Stomach (tissue), 9 donors: Measurements from ENCODE around the gene RAB12. TPM values are rescaled to one million over a fixed set of nuclear protein-coding genes. Genes with fewer than 3 reads are reported as not detected.

Experiments
- DNase-seq, 2 donors: peaks; one replicate each; pipeline versions ENCODE4 v3.0.0 to v3.0.0-alpha.2; 2013 to 2019
- H3K27ac ChIP-seq, 5 donors: fragments of 200-600 bp in 4 of 5; sonication (generic) in 4 of 5; one replicate each; pipeline ENCODE4 v1.5.1; 2013 to 2019; ENCODE audit warnings: mild to moderate bottlenecking in 1 of 5, moderate library complexity in 1 of 5
- H3K27me3 ChIP-seq, 3 donors: fragments of 200-600 bp; sonication (generic); one replicate each; pipeline ENCODE4 v1.5.1; 2017 to 2019; ENCODE audit warnings: mixed run types in 1 of 3
- H3K36me3 ChIP-seq, 4 donors: fragments of 200-600 bp; sonication (generic); 1 replicate in 3 of 4; 2 replicates in 1 of 4; pipeline ENCODE4 v1.5.1; 2016 to 2019
- H3K4me1 ChIP-seq, 4 donors: fragments of 200-600 bp; sonication (generic); one replicate each; pipeline ENCODE4 v1.5.1; 2016 to 2019
- H3K4me3 ChIP-seq, 4 donors: fragments of 200-600 bp; sonication (generic) in 3 of 4; one replicate each; pipeline ENCODE4 v1.5.1; 2016 to 2019; ENCODE audit warnings: mild to moderate bottlenecking in 1 of 4
- H3K9me3 ChIP-seq, 4 donors: fragments of 200-600 bp; sonication (generic); one replicate each; pipeline ENCODE4 v1.5.1; 2016 to 2019
- CTCF ChIP-seq, 7 experiments: fragments of 450-650 bp in 4 of 7; fragments of 200-600 bp in 3 of 7; sonication (generic) in 3 of 7; IDR thresholded peaks; one replicate each; pipeline ENCODE4 v1.5.1; 2016 to 2019; ENCODE audit warnings: antibody characterized with exemption in 7 of 7, control low read depth in 2 of 7, mild to moderate bottlenecking in 1 of 7
- EP300 ChIP-seq: sonication (generic); formaldehyde crosslinking; IDR thresholded peaks from one replicate; pipeline ENCODE4 v1.6.1; 2017; ENCODE audit warnings: antibody characterized with exemption
- POLR2A ChIP-seq, 4 donors: fragments of 450-650 bp; IDR thresholded peaks; one replicate each; pipeline ENCODE4 v1.6.1; 2016; ENCODE audit warnings: antibody characterized with exemption in 4 of 4, control low read depth in 2 of 4, mild to moderate bottlenecking in 1 of 4, moderate library complexity in 1 of 4
- POLR2AphosphoS5 ChIP-seq, 3 donors: sonication (generic); formaldehyde crosslinking; IDR thresholded peaks; one replicate each; pipeline ENCODE4 v1.6.1; 2016; ENCODE audit warnings: antibody characterized with exemption in 3 of 3
- WGBS, 5 donors: extraction: QIAGEN DNeasy Blood & Tissue Kit in 3 of 5; methylation state at CpG; one replicate each; pipeline versions ENCODE4 v1.1.5 to v1.1.7; 2013 to 2018; 5-methylcytosine and 5-hydroxymethylcytosine counted together
- intact Hi-C: fragments of 100-400 bp; cut with DNase I; formaldehyde crosslinking; loops from one replicate; pipeline ENCODE4 v1.15.1; 2023; ENCODE audit warnings: low total_unique reads
- polyA plus RNA-seq, 3 donors: library from polyadenylated mRNA; stranded (reverse); fragments of 200-250 nt; gene quantifications; one replicate each; pipeline ENCODE4 v1.2.3, GENCODE V29; 2013
- total RNA-seq, 5 donors: library from RNA; depleted of rRNA; stranded (reverse); fragments of >200 nt; gene quantifications; one replicate each; pipeline versions ENCODE4 v1.1.0 to v1.2.3, GENCODE V29; 2014 to 2016
- donor health status: healthy with polysubstance abuse.
- donor health status: Bipolar disorder and iron deficiency.
- donor health status: healthy.

The RAB12 gene
- total and polyA plus RNA-seq, 8 donors, result 10.7 to 88.5 (median 21.7) TPM

GRCh38 chr18:8586941-8587340 is 22.3 kb upstream of the RAB12 start:
- Histone ChIP-seq H3K9me3 (peaks cover 0 to 7% (median 1%) of the 10 kb centered on the region in 4 donors), H3K27me3 (peaks cover 0 to 9% (median 6%) of the 10 kb centered on the region in 3 donors), H3K36me3 (no peaks in the 10 kb centered on the region), H3K4me1 (no peaks in the 10 kb centered on the region), H3K27ac (no peak overlapping the region), H3K4me3 (no peak overlapping the region)
- intact Hi-C loops, result no loop called here
- no peak for DNase-seq
- TF ChIP-seq POLR2AphosphoS5 (IDR thresholded peaks at IDR 0.05), result no peak
- TF ChIP-seq EP300, result no peak
- no peak for TF ChIP-seq CTCF (IDR thresholded peaks at IDR 0.05)
- no peak for TF ChIP-seq POLR2A (IDR thresholded peaks at IDR 0.05)
- 62 to 72% (median 68%) methylated on average over 4 of the region's 4 CpGs for WGBS, 5 donors

- H3K36me3 ChIP-seq, result no peaks in the 10 kb centered on the region
- no peaks in the 10 kb centered on the region for H3K4me1 ChIP-seq
- no peaks in the 10 kb centered on the region for H3K27me3 ChIP-seq
- WGBS, 5 donors, result 89 to 93% (median 91%) methylated on average over 6 of the region's 6 CpGs
- intact Hi-C loops, result no loop called here
- peaks cover 0 to under 1% (median 0%) of the 10 kb centered on the region in 4 donors for H3K9me3 ChIP-seq
- no peak overlapping the region for H3K4me3 ChIP-seq
- H3K27ac ChIP-seq, result no peak overlapping the region
- no peak for DNase-seq
- TF ChIP-seq CTCF (IDR thresholded peaks at IDR 0.05), result no peak
- TF ChIP-seq POLR2A (IDR thresholded peaks at IDR 0.05), result no peak
- TF ChIP-seq EP300, result no peak
- TF ChIP-seq POLR2AphosphoS5 (IDR thresholded peaks at IDR 0.05), result no peak
Observed at GRCh38 chr18:8595445-8595844, 13.8 kb upstream of the RAB12 start.

- TF ChIP-seq POLR2AphosphoS5 (IDR thresholded peaks at IDR 0.05), result no peak
- no peak for TF ChIP-seq POLR2A (IDR thresholded peaks at IDR 0.05)
- TF ChIP-seq EP300, result no peak
- no peak for TF ChIP-seq CTCF (IDR thresholded peaks at IDR 0.05)
- Histone ChIP-seq H3K36me3 (no peaks in the 10 kb centered on the region), H3K9me3 (no peaks in the 10 kb centered on the region), H3K4me1 (no peaks in the 10 kb centered on the region), H3K4me3 (no peak overlapping the region), H3K27ac (no peak overlapping the region), H3K27me3 (no peaks in the 10 kb centered on the region)
- intact Hi-C loops, result no loop called here
- DNase-seq, result no peak
- WGBS, 5 donors, result 47 to 59% (median 52%) methylated on average over 6 of the region's 6 CpGs
Observed at GRCh38 chr18:8601277-8602032, 7.8 kb upstream of the RAB12 start.

- Histone ChIP-seq H3K4me3 (no peak overlapping the region), H3K27me3 (no peaks in the 10 kb centered on the region), H3K36me3 (no peaks in the 10 kb centered on the region), H3K27ac (no peak overlapping the region), H3K9me3 (no peaks in the 10 kb centered on the region), H3K4me1 (no peaks in the 10 kb centered on the region)
- WGBS, 5 donors, result 73 to 83% (median 79%) methylated on average over 4 of the region's 4 CpGs
- intact Hi-C loops, result no loop called here
- TF ChIP-seq CTCF (IDR thresholded peaks at IDR 0.05) (no peak), EP300 (no peak), POLR2A (IDR thresholded peaks at IDR 0.05) (no peak), POLR2AphosphoS5 (IDR thresholded peaks at IDR 0.05) (no peak)
- DNase-seq, result no peak
Observed at GRCh38 chr18:8602040-8602439, 7.2 kb upstream of the RAB12 start.
